Loucy (cell line): ENCODE measurements around the gene CUX1.
A peak's percentile ranks its signal among the peaks of the same experiment; 100 is the strongest.
"Not testable (repeated sequence)": the region's sequence is repeated elsewhere in the genome, so short reads cannot be mapped to it uniquely, and the experiment has no call there.

Experiments
- H2AFZ ChIP-seq: fragments of 200-600 bp; sonication (generic); 2 replicates; pipeline ENCODE4 v1.6.0; 2016; ENCODE audit warnings: antibody characterized with exemption, mild to moderate bottlenecking, low read length, moderate library complexity
- H3F3A ChIP-seq: fragments of 200-600 bp; 2 replicates; pipeline ENCODE4 v1.6.0; 2016; ENCODE audit warnings: antibody characterized with exemption, low read depth, mild to moderate bottlenecking
- H3K27me3 ChIP-seq: fragments of 200-600 bp; sonication (generic); 2 replicates; pipeline ENCODE4 v1.6.1; 2014; ENCODE audit warnings: low read length, mild to moderate bottlenecking; ENCODE audit not compliant: insufficient read depth, poor library complexity, severe bottlenecking
- H3K36me3 ChIP-seq: fragments of 200-600 bp; sonication (generic); 2 replicates; pipeline ENCODE4 v1.6.1; 2016; ENCODE audit warnings: low read length; ENCODE audit not compliant: insufficient read depth
- H3K4me1 ChIP-seq: fragments of 200-600 bp; sonication (generic); 2 replicates; pipeline ENCODE4 v1.5.1; 2014; ENCODE audit warnings: low read length, mild to moderate bottlenecking; ENCODE audit not compliant: insufficient read depth, poor library complexity, severe bottlenecking
- H3K4me2 ChIP-seq: fragments of 200-600 bp; sonication (generic); 2 replicates; pipeline ENCODE4 v1.6.0; 2014; ENCODE audit warnings: antibody characterized with exemption, low read length, low read depth, mild to moderate bottlenecking; ENCODE audit not compliant: poor library complexity, severe bottlenecking
- H3K4me3 ChIP-seq: fragments of 200-600 bp; sonication (generic); 2 replicates; pipeline ENCODE4 v1.5.1; 2014; ENCODE audit warnings: low read length, mild to moderate bottlenecking, mixed read lengths; ENCODE audit not compliant: poor library complexity, severe bottlenecking
- H3K79me2 ChIP-seq: fragments of 200-600 bp; sonication (generic); 2 replicates; pipeline ENCODE4 v1.6.1; 2014; ENCODE audit warnings: low read length; ENCODE audit not compliant: insufficient read depth
- H3K9ac ChIP-seq: fragments of 200-600 bp; sonication (generic); 2 replicates; pipeline ENCODE4 v1.6.0; 2014; ENCODE audit warnings: mild to moderate bottlenecking, low read depth, low read length, moderate library complexity; ENCODE audit not compliant: poor library complexity, severe bottlenecking
- H3K9me2 ChIP-seq: fragments of 200-600 bp; sonication (generic); replicated peaks from 2 replicates; pipeline ENCODE4 v1.6.1; 2016; ENCODE audit warnings: low read depth, low read length, mixed read lengths
- H3K9me3 ChIP-seq: fragments of 200-600 bp; sonication (generic); 2 replicates; pipeline ENCODE4 v1.6.1; 2014; ENCODE audit warnings: mild to moderate bottlenecking, antibody characterized with exemption, low read length, low read depth; ENCODE audit not compliant: insufficient read depth
- H4K20me1 ChIP-seq: fragments of 200-600 bp; sonication (generic); 2 replicates; pipeline ENCODE4 v1.6.0; 2014; ENCODE audit warnings: antibody characterized with exemption, low read length, mild to moderate bottlenecking; ENCODE audit not compliant: insufficient read depth, poor library complexity, severe bottlenecking
- CTCF ChIP-seq: fragments of 200-600 bp; sonication (generic); conservative IDR thresholded peaks from 2 replicates; pipeline ENCODE4 v1.5.1; 2014; ENCODE audit warnings: mild to moderate bottlenecking, antibody characterized with exemption, low read length
- EZH2phosphoT487 ChIP-seq: fragments of 200-600 bp; IDR thresholded peaks from 2 replicates; pipeline ENCODE4 v1.6.1; 2018; ENCODE audit warnings: antibody characterized with exemption, mild to moderate bottlenecking, moderate library complexity, borderline replicate concordance

CUX1 gene

GRCh38 chr7:101820703-101821102 lies 3.3 kb downstream of the CUX1 start:
- Histone ChIP-seq H3K9ac (no peak overlapping the region), H4K20me1 (peaks cover 78% of the 10 kb centered on the region), H3K9me3 (no peaks in the 10 kb centered on the region), H3K9me2 (no peaks in the 10 kb centered on the region), H3K27me3 (no peaks in the 10 kb centered on the region), H3K36me3 (0 out of 2 replicates have a peak, but pooled peaks cover 5% of the 10 kb centered on the region), H3K4me2 (peak overlapping the region; percentile 99), H3F3A (no peaks in the 10 kb centered on the region), H3K4me1 (peaks cover 27% of the 10 kb centered on the region), H2AFZ (no peak overlapping the region), H3K4me3 (peak overlapping the region; percentile 83), H3K79me2 (peaks cover 89% of the 10 kb centered on the region)
- TF ChIP-seq EZH2phosphoT487 (no peak), CTCF (no peak)

DNA sequence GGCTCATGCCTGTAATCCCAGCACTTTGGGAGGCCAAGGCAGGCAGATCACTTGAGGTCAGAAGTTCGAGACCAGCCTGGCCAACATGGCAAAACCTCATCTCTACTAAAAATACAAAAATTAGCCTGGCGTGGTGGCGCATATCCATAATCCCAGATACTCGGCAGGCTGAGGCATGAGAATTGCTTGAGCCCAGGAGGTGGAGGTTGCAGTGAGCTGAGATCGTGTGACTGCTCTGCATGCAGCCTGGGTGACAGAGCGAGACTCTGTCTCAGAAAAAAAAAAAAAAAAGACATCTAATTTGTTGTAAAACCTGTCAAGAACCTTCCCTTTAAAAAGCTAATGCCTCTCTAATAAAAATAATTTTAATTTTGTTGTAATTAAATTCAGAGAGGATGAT lies 5.2 kb downstream of the CUX1 start:
- H3K4me1 ChIP-seq: peaks cover 25% of the 10 kb centered on the region
- not testable (repeated sequence) for H3K36me3 ChIP-seq
- peaks cover 90% of the 10 kb centered on the region for H4K20me1 ChIP-seq

DNA sequence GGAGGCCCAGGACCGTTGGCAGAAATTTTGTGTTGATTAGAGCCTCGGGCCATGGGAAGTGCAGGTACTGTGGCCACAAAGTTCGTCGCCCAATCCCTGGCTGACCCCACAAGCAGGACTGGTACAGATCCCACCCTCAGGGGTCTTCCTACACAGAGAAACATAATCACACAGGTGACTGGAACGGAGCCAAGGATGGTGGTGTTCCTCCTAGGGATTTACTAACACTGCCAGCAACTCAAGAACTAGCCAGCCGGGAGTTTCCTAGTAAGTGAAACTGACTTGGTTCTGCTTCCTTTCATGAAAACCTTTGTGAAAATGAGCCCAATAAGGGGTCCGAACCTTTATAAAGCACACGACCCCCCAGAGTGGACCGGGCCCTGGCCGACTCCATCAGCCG lies 5.7 kb downstream of the CUX1 start:
- Histone ChIP-seq H2AFZ (no peak overlapping the region), H3K36me3 (peaks cover 7% of the 10 kb centered on the region; the same call in 1 of the 2 replicates), H3K9me3 (no peaks in the 10 kb centered on the region), H3F3A (no peaks in the 10 kb centered on the region), H3K27me3 (no peaks in the 10 kb centered on the region), H3K9ac (no peak overlapping the region), H3K79me2 (peaks cover 98% of the 10 kb centered on the region), H3K4me1 (peaks cover 20% of the 10 kb centered on the region), H3K4me2 (peak overlapping the region; percentile 39), H3K9me2 (no peaks in the 10 kb centered on the region), H4K20me1 (peaks cover 90% of the 10 kb centered on the region), H3K4me3 (no peak overlapping the region)
- no peak for TF ChIP-seq EZH2phosphoT487
- no peak for TF ChIP-seq CTCF

More for the DNA sequence above, 5.2 kb downstream of the CUX1 start:
- H3K79me2 ChIP-seq: peaks cover 98% of the 10 kb centered on the region
- H3K9me3 ChIP-seq, H3F3A ChIP-seq, H2AFZ ChIP-seq, H3K9ac ChIP-seq, H3K4me3 ChIP-seq, H3K4me2 ChIP-seq, H3K27me3 ChIP-seq, H3K9me2 ChIP-seq: not testable (repeated sequence)

DNA sequence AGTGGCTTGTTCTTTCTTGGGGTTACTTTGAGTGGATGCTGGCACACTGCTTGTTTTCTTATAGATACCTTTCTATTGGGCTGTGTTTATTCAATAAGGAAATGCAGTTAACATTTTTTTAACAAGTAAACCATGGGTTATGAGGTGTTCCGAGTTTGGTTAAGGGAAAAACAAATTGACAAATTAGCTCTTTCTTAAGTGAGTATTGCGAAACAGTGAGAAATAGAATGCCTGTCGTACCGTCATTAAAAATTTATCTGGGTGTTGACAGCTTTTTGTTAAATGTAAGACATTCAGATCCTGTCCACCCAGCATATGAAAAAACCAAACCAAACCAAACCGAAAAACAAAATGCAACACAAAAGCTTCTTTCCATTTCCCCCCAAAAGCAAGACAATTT lies 6.2 kb downstream of the CUX1 start:
- Histone ChIP-seq H3K79me2 (peaks cover 98% of the 10 kb centered on the region), H2AFZ (no peak overlapping the region), H3K4me1 (peaks cover 15% of the 10 kb centered on the region), H3K9ac (no peak overlapping the region), H3K9me3 (no peaks in the 10 kb centered on the region), H3K4me3 (no peak overlapping the region), H3F3A (no peaks in the 10 kb centered on the region), H3K4me2 (no peak overlapping the region), H4K20me1 (peaks cover 90% of the 10 kb centered on the region), H3K27me3 (no peaks in the 10 kb centered on the region), H3K9me2 (no peaks in the 10 kb centered on the region), H3K36me3 (peaks cover 11% of the 10 kb centered on the region; the same call in 1 of the 2 replicates)
- TF ChIP-seq EZH2phosphoT487 (no peak), CTCF (no peak)
